Smooth muscle cell (in vitro differentiated cells): ENCODE measurements around the gene HLA-DOA. TPM values are rescaled to one million over a fixed set of nuclear protein-coding genes. Genes with fewer than 3 reads are reported as not detected.

Source experiments
- DNase-seq: peaks from one replicate; lab custom pipeline; 2025; ENCODE audit not compliant: unreplicated experiment; lab: John Stamatoyannopoulos, UW
- H2AFZ ChIP-seq: fragments of 200-600 bp; sonication (generic); 2 replicates; pipeline ENCODE4 v1.6.0; 2016; ENCODE audit warnings: antibody characterized with exemption, low read depth, mild to moderate bottlenecking
- H3F3A ChIP-seq: fragments of 200-600 bp; sonication (generic); 2 replicates; pipeline ENCODE4 v1.6.0; 2017; ENCODE audit warnings: antibody characterized with exemption, low read depth
- H3K27ac ChIP-seq: fragments of 200-600 bp; sonication (generic); 2 replicates; pipeline ENCODE4 v1.5.1; 2016; ENCODE audit warnings: low read depth, mild to moderate bottlenecking
- H3K27me3 ChIP-seq: fragments of 200-600 bp; sonication (generic); 2 replicates; pipeline ENCODE4 v1.6.1; 2016; ENCODE audit warnings: low read depth, mild to moderate bottlenecking
- H3K36me3 ChIP-seq: fragments of 200-600 bp; sonication (generic); 2 replicates; pipeline ENCODE4 v1.5.1; 2016; ENCODE audit warnings: low read depth
- H3K4me1 ChIP-seq: fragments of 200-600 bp; sonication (generic); 2 replicates; pipeline ENCODE4 v1.5.1; 2016; ENCODE audit warnings: low read depth
- H3K4me2 ChIP-seq: fragments of 200-600 bp; sonication (generic); 2 replicates; pipeline ENCODE4 v1.6.0; 2016; ENCODE audit warnings: mild to moderate bottlenecking
- H3K4me3 ChIP-seq: fragments of 200-600 bp; sonication (generic); 2 replicates; pipeline ENCODE4 v1.5.1; 2016; ENCODE audit warnings: mild to moderate bottlenecking
- H3K79me2 ChIP-seq: fragments of 200-600 bp; sonication (generic); 2 replicates; pipeline ENCODE4 v1.6.0; 2016; ENCODE audit warnings: low read depth, mild to moderate bottlenecking
- H3K9ac ChIP-seq: fragments of 200-600 bp; sonication (generic); 2 replicates; pipeline ENCODE4 v1.6.0; 2016; ENCODE audit warnings: low read depth
- H3K9me3 ChIP-seq: fragments of 200-600 bp; sonication (generic); replicated peaks from 2 replicates; pipeline ENCODE4 v1.5.1; 2016; ENCODE audit warnings: low read depth
- H4K20me1 ChIP-seq: fragments of 200-600 bp; sonication (generic); 2 replicates; pipeline ENCODE4 v1.6.0; 2016; ENCODE audit warnings: low read depth
- WGBS: methylation state at CpG from one replicate; pipeline ENCODE4 v1.1.7; 2016; ENCODE audit warnings: low lambda C conversion rate; 5-methylcytosine and 5-hydroxymethylcytosine counted together
- polyA plus RNA-seq: library from polyadenylated mRNA; unstranded; fragments of >200 nt; fragmentation: Nextera tagmentation; extraction: Ambion mirVana; gene quantifications from 2 replicates; pipeline ENCODE4 v1.2.1, GENCODE V29; 2016
- total RNA-seq: library from RNA; depleted of rRNA; stranded (reverse); fragments of >200 nt; gene quantifications from 2 replicates; pipeline ENCODE4 v1.2.3, GENCODE V29; 2014
- TF ChIP-seq, protein P1 (sequence below): fragments of 200-600 bp; sonication (generic); IDR thresholded peaks from 2 replicates; pipeline ENCODE4 v1.5.1; 2017; ENCODE audit warnings: borderline replicate concordance, mild to moderate bottlenecking, antibody characterized with exemption; ENCODE audit not compliant: insufficient read depth, poor library complexity, severe bottlenecking

Gene HLA-DOA
- total and polyA plus RNA-seq, 2 experiments from 2014 or later = 0.09 TPM; not detected in 1

DNA sequence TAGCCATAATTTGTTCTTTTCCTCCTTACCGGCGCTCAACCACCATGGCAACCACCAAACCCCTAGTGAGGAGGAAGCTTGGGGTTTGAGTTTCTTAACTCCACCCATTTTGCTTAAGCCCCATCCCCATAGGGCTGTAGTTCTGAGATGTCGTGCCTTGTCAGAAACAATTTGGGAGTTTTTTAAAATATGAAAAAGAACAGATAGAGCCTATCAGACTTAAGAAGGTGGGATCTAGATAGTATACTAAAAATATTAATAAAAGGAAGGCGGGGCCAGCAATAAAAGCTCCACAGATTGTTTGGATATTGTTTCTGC is 35.4 kb downstream of the HLA-DOA start:
- Histone ChIP-seq H3K36me3 (peaks cover 29% of the 10 kb centered on the region), H3K4me2 (peak overlapping the region; percentile 99), H2AFZ (no peak overlapping the region), H3K27ac (peak overlapping the region; percentile 82), H4K20me1 (peaks cover 69% of the 10 kb centered on the region), H3K27me3 (no peaks in the 10 kb centered on the region), H3K4me3 (peak overlapping the region; percentile 96), H3F3A (peaks cover 68% of the 10 kb centered on the region), H3K79me2 (peaks cover 69% of the 10 kb centered on the region), H3K4me1 (peaks cover 13% of the 10 kb centered on the region), H3K9ac (peak overlapping the region; percentile 91), H3K9me3 (no peaks in the 10 kb centered on the region)
- 0% methylated on average over 4 of the region's 4 CpGs for WGBS
- TF ChIP-seq, protein P1, sequence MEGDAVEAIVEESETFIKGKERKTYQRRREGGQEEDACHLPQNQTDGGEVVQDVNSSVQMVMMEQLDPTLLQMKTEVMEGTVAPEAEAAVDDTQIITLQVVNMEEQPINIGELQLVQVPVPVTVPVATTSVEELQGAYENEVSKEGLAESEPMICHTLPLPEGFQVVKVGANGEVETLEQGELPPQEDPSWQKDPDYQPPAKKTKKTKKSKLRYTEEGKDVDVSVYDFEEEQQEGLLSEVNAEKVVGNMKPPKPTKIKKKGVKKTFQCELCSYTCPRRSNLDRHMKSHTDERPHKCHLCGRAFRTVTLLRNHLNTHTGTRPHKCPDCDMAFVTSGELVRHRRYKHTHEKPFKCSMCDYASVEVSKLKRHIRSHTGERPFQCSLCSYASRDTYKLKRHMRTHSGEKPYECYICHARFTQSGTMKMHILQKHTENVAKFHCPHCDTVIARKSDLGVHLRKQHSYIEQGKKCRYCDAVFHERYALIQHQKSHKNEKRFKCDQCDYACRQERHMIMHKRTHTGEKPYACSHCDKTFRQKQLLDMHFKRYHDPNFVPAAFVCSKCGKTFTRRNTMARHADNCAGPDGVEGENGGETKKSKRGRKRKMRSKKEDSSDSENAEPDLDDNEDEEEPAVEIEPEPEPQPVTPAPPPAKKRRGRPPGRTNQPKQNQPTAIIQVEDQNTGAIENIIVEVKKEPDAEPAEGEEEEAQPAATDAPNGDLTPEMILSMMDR = no peak
- DNase-seq = no peak

DNA sequence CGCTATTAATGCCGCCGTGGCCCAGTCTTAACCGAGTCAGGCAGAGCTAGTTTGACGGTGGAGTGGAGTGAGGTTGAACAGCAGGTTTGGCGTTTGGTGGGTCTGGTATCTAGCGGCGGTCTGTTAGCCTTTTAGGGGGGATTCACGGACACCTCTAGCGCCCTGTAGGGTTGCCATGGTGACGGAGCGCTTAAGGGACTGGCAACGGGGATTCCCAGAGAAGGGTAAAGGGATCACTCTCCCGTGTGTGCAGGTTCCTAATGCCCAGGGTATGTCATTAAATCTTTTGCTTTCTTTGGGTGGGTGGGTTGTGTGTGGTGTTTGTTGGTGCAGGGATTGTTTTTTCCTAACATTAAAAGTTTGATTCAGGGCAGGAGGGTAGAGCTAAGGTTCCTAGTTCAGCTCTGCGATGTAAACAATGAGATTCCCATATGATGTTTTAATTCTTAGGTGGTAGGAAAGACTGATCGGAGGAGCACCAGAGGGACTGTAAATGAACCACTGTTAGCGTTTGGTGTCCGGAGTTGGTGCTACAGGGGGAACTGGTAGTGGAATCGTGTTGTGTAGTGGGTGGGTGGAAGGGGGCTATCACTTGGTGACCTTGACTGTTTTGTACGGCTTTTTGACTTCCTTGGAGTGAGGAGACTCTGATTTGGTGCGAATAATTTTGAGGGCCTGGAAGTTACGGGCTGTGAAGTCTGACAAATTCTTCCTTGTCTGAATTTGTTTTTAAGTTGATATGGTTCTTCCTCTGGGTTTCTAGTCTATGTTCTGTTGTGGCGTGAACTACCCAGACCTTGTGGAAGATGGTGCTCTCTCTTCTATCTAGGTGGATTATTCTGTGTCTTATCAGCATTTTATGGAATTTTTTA is 36.0 kb downstream of the HLA-DOA start:
- peaks cover 65% of the 10 kb centered on the region for H3K79me2 ChIP-seq
- H3K27me3 ChIP-seq = no peaks in the 10 kb centered on the region
- peaks cover 64% of the 10 kb centered on the region for H3F3A ChIP-seq
- H3K9me3 ChIP-seq = no peaks in the 10 kb centered on the region
- H3K9ac ChIP-seq = peak overlapping the region; percentile 91
- peaks cover 63% of the 10 kb centered on the region for H4K20me1 ChIP-seq
- no peak overlapping the region for H2AFZ ChIP-seq
- H3K4me2 ChIP-seq = peak overlapping the region; percentile 99
- H3K4me1 ChIP-seq = peaks cover 13% of the 10 kb centered on the region
- no peak for DNase-seq
- peaks cover 25% of the 10 kb centered on the region for H3K36me3 ChIP-seq
- peak overlapping the region; percentile 96 for H3K4me3 ChIP-seq
- WGBS = 1% methylated on average over 23 of the region's 23 CpGs
- peak overlapping the region; percentile 82 for H3K27ac ChIP-seq
- TF ChIP-seq, protein P1 = no peak

DNA sequence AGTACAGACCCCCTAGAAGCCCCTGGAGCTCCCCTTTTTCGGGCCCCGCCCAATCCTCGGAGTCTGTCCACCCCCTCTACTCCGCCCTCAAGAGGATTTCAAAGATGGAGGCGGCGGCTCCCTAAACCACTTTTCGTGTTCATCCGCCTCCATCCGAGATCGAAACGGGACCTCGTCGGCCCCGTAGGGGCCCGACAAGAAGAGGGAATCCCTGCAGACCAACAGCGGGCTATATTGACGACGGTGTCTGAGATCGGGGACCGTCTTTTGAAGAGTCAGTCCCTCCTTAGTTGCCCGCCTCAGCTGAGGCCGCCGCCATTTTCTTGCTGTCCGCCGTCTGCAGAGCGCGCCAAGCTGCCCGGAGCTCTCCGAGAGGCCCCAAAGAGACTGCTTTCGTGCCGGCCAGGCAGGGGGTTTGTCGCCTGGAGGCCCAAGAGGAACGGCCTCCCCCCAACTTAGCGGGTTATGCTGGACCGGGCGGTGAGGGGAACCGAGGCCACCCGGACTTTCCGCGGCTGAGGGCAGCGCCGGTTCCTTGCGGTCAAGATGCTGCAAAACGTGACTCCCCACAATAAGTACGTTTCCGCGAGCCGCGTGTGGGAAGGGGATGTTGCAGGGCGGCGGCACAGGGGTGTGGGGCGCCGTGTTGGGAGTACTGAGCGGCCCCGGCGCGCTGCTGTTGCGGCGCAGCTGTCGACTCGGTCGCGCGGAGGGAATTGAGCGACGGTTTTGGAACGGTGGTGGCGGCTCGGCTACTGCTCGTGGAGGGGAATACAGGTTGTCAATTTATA is 36.8 kb downstream of the HLA-DOA start:
- H3K9ac ChIP-seq = peak overlapping the region; percentile 91
- H3K27me3 ChIP-seq = no peaks in the 10 kb centered on the region
- peaks cover 55% of the 10 kb centered on the region for H4K20me1 ChIP-seq
- H3K4me2 ChIP-seq = peak overlapping the region; percentile 99
- H3K27ac ChIP-seq = peak overlapping the region; percentile 82
- H3K79me2 ChIP-seq = peaks cover 63% of the 10 kb centered on the region
- WGBS = 2% methylated on average over 54 of the region's 70 CpGs
- H2AFZ ChIP-seq = no peak overlapping the region
- no peaks in the 10 kb centered on the region for H3K9me3 ChIP-seq
- H3K4me1 ChIP-seq = peaks cover 13% of the 10 kb centered on the region
- peak overlapping the region; percentile 96 for H3K4me3 ChIP-seq
- H3K36me3 ChIP-seq = peaks cover 17% of the 10 kb centered on the region
- no peak for DNase-seq
- peaks cover 60% of the 10 kb centered on the region for H3F3A ChIP-seq
- TF ChIP-seq, protein P1 = no peak
